Measurements from ENCODE around the gene F10. TPM values are rescaled to one million over a fixed set of nuclear protein-coding genes. Genes with fewer than 3 reads are reported as not detected.

F10 gene
- polyA plus RNA-seq, 1 of the 3 experiments (the other 2 are of a cell fraction): 12.5 TPM

DNA sequence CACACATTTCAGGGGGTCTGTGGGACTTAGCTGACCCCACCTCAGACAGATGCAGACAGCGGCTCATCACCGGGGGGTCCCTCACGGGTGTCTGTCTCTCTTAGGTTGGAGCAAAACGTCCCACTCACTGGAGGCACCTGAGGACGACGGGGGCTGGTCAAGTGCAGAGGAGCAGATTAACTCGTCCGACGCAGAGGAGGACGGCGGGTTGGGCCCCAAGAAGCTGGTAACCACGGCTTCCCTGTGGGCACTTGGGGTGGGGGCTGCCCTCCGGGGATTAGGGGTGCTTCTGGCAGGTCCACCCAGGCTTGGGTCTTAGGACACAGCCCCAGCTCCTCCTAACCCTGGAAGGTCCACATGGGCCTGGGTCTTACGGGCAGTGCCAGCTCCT, 28.2 kb upstream of the F10 start:
- no peak overlapping the region for H3K4me3 ChIP-seq (ENCODE audit: low read depth in 2 of 2, low read length in 1 of 2)
- WGBS (ENCODE audit: low lambda C conversion rate): 20% methylated on average over 1 of the region's 14 CpGs
- no peaks in the 10 kb centered on the region for H3F3A ChIP-seq (replicated peaks; ENCODE audit: insufficient read depth)
- no peak overlapping the region; a peak in 1 of 4 replicates for H3K27ac ChIP-seq (ENCODE audit: low read depth in 2 of 2, low read length in 1 of 2)
- no peak for DNase-seq
- TF ChIP-seq RXRA (IDR thresholded peaks at IDR 0.05; ENCODE audit: borderline replicate concordance, low read depth) (no peak), RFX5 (IDR thresholded peaks at IDR 0.05; ENCODE audit: low read length) (no peak), CTCF (IDR thresholded peaks at IDR 0.05) (no peak), ZBTB33 (IDR thresholded peaks at IDR 0.05; ENCODE audit: borderline replicate concordance, low read depth) (no peak), FOXJ3 (CRISPR knock-in tag; IDR thresholded peaks at IDR 0.05) (no peak), POLR2AphosphoS5 (IDR thresholded peaks at IDR 0.05; ENCODE audit: low read depth, low read length) (no peak), MXI1 (IDR thresholded peaks at IDR 0.05; ENCODE audit: low read depth, low read length) (no peak), EZH2phosphoT487 (IDR thresholded peaks at IDR 0.05; ENCODE audit: borderline replicate concordance, low read depth) (no peak), RCOR1 (IDR thresholded peaks at IDR 0.05; ENCODE audit: low read length) (no peak)
- TF ChIP-seq, protein P1, sequence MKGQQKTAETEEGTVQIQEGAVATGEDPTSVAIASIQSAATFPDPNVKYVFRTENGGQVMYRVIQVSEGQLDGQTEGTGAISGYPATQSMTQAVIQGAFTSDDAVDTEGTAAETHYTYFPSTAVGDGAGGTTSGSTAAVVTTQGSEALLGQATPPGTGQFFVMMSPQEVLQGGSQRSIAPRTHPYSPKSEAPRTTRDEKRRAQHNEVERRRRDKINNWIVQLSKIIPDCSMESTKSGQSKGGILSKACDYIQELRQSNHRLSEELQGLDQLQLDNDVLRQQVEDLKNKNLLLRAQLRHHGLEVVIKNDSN (IDR thresholded peaks at IDR 0.05; ENCODE audit: borderline replicate concordance, low read depth): no peak
- TF ChIP-seq, protein P2, sequence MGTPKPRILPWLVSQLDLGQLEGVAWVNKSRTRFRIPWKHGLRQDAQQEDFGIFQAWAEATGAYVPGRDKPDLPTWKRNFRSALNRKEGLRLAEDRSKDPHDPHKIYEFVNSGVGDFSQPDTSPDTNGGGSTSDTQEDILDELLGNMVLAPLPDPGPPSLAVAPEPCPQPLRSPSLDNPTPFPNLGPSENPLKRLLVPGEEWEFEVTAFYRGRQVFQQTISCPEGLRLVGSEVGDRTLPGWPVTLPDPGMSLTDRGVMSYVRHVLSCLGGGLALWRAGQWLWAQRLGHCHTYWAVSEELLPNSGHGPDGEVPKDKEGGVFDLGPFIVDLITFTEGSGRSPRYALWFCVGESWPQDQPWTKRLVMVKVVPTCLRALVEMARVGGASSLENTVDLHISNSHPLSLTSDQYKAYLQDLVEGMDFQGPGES (IDR thresholded peaks at IDR 0.05; ENCODE audit: low read depth, low read length): no peak
- no peaks in the 10 kb centered on the region for H3K9me3 ChIP-seq
- H3K4me2 ChIP-seq: no peak overlapping the region
- H3K9ac ChIP-seq: no peak overlapping the region
- H3K36me3 ChIP-seq (replicated peaks in 1 of 2; ENCODE audit: control insufficient read depth in 1 of 2, insufficient read depth in 2 of 2, low read length in 1 of 2): no peaks in the 10 kb centered on the region
- no peaks in the 10 kb centered on the region for H3K27me3 ChIP-seq (ENCODE audit: insufficient read depth)
- no peak overlapping the region for H2AFZ ChIP-seq (ENCODE audit: low read depth)
- H4K20me1 ChIP-seq (ENCODE audit: insufficient read depth): no peaks in the 10 kb centered on the region
- ChIA-PET POLR2A (interaction anchor here (1.1 kb wide), 1 partner anchor 14 kb away, joined by 3 read pairs; no protein-coding TSS in a partner anchor), CTCF (interaction anchor here (1.1 to 1.5 kb wide), 2 partner anchors 10 to 152 kb away, joined by 3 to 6 read pairs; no protein-coding TSS in a partner anchor)
- H3K9me2 ChIP-seq: no peaks in the 10 kb centered on the region
- no peaks in the 10 kb centered on the region for H3K79me2 ChIP-seq (ENCODE audit: insufficient read depth)
- H3K4me1 ChIP-seq (ENCODE audit: control insufficient read depth in 1 of 2, insufficient read depth in 2 of 2, low read depth in 1 of 2, low read length in 1 of 2): peaks cover 0 to 9% of the 10 kb centered on the region in 2 experiments; a peak in 1 of 4 replicates
